COLO829 (cell line): ENCODE data around the gene RETREG1.
"Not testable (repeated sequence)": the region's sequence is repeated elsewhere in the genome, so short reads cannot be mapped to it uniquely, and the experiment has no call there.

ENCODE experiments used
- DNase-seq: peaks from one replicate; pipeline ENCODE4 v3.0.0; 2012; ENCODE audit warnings: low spot score

The RETREG1 gene

DNA sequence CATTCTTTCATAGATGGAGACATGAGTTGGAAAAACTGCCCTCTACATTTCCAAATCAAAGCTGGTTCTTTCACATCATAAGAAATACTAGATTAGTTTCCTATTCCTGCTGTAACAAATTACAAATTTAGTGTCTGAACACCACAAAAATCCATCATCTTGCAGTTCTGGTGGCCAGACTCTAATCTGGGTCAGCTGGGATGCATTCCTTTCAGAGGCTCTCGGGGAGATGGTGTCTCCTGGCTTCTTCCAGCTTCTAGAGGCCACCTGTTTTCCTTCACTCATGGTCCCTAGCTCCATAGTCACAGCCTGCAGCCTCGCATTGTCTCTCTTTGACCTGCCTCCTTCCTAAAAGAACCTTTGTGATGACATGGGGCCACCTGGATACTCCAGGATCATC, 65.2 kb downstream of the RETREG1 start:
- no peak for DNase-seq

DNA sequence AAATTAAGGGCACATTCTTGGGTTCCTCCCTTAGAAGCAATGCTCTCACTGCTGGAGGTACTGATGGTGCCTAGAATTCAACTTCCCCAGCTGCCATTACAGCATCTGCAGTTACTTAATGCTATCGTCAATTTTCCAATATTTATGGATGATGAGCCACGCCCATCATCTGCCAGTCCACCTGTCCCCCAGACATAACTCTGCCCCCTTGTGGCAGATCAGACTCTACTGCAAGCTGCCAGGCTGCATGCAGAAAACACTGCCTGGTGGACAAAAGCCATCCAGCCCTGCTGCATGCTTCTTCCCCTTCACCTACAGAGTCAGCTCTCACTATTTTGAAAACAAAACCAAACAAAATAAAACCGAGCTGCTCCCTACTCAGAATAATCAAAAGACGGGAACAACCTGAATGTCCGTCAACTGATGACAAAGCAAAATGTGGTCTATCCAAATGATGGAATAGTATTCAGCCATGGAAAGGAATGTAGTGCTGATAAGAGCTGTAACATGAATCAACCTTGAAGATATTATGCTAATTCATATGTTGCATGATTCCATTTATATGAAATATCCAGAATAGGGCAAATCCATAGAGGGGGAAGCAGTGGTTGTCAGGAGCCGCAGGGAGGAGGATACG, 66.4 kb downstream of the RETREG1 start:
- peak; percentile 50 for DNase-seq

DNA sequence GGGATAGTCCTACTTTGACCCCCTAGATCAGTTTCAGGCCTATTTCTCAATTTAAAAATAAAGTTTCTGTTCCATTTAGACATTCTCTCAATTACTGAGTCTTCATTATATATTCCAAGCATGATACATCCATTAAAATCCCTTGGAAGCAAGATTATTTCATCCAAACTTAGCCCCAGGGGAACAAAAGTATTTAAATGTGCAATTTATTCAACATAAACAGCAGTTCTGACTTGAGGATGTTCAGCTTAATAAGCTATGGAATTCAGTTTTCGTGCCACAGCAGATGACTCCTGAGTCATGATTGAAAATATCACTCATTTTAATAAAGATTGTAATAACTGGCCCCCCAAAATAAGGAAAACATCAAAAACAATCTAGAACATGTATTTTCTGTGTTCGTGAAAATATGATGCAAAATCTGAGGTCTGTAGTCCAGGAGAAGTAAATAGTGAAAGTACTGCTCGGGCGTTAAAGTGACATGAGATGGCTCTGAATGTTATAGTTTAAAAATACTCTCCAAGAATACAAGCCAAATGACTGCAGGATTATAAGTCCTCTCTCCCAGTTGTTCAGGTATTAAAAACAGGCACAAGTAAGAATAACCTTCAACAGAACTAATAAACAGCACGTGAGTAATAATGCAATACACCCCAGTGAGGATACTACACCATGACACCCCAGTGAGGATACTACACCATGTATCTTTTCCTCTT, 67.1 kb downstream of the RETREG1 start:
- no peak for DNase-seq

DNA sequence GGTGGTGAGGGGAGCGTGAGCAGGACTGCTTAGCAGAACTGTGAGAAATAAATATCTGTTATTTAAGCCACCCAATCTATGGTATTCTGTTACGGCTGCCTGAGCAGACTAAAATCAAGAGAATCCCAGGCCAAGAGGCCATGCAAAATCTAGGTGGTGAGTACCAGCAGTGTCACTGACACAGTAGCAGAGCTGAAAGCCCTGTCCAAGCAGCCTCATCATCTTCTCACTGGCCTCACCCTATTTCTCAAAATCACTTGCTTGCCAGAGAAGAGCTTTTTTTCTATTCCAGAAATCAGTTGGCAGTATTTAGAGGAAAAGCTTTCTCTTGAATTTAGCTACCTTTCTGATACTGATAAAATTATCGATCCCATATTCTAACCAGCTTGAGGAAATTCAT, 68.0 kb downstream of the RETREG1 start:
- DNase-seq = no peak

DNA sequence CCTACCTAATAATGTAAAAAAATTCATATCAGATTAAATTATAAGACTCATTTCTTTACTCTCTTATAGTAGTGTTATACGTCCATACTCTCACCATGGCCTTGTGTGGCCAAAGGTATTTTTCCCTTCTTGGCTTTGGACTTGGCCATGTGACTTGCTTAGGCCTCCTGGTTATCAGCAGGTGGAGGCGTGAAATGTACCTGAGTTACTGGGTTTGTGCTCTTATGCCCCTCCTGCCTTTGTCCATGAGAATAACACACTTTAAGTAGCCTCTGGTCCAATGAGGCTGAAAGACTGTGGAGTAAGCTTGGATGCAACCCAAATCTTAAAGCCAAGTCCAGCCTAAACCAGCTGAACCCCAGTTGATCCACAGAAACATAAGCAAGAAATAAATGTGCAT, 68.7 kb downstream of the RETREG1 start:
- no peak for DNase-seq

DNA sequence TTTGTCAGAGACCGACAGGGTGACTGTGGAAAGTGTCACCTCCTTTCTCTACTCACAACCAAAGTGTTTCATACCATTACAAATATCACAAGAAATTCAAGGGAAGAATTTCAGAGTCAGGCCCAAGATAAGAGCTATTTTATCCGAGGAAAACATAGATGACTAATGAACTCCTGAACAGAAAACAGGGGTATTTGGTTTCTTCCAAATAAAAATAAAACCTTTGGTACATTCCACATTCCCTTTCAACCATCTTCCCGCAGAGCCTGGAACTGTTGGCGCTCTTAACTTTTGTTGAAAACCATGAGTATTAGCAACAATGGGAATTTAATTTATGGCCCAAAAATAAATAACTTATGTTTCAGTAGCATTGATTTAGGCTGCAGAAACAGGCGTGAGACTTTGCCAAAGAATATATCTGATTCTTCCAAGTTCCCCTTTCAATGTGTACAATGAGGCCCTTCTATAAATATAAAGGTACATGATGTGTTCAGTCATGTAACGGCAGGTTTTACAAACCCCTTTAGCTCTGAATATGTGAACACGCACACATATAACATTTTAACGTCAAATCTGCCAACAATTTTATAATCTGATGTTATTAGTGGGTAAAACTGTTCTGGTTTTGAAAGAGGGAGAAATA, 69.5 kb downstream of the RETREG1 start:
- no peak for DNase-seq

DNA sequence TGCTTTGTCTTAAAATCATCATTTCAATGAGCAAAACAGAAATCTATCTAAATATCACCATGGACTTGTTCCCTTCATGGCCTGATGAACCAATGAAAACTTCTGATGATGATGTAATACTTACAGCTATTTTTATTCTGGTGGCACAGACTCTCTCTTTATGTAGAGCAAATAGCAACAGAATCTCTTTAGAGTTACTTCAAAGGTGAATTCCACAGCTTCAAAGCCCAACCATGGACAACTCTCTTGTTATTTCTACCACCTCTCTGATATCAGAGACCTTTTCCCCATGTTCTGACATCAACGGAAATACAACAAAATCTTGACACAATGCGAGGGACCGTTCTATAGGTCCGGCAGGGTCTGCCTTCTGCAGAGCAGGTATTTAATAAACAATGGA, 70.1 kb downstream of the RETREG1 start:
- no peak for DNase-seq

DNA sequence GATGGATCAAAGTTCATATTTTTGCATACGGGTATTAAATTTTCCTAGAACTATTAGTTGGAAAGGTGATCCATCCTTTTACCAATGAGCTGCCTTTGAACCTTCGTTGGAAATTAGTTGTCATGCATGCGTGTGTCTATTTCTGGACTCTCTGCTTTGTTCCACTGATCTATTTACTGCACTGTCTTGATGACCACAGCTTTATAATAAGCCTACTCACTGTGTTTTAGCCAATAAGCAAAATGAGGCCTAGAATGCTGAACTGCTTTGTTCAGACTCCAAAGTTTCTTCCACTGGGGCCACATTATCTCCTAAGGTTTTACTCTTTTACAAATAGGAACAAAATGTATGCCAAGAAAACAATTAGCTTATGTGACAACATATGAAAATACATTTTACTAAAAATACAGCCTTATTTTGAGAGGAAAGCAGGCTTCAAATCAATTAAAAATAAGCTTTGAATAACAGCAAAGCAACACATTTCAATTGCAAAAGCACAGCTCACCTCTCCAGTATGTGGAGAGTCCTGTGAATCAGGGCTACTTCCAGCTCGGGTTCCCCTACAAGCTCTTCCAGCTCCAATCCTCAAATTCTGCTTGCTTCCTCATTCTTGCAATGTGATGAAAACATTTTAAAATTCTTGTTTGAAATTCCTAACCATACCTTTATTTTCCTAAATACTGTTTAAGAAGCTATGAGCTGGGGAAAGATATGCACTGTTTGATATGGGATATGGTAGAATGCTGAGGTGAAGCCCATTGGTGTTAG, 72.0 kb downstream of the RETREG1 start:
- DNase-seq = no peak

DNA sequence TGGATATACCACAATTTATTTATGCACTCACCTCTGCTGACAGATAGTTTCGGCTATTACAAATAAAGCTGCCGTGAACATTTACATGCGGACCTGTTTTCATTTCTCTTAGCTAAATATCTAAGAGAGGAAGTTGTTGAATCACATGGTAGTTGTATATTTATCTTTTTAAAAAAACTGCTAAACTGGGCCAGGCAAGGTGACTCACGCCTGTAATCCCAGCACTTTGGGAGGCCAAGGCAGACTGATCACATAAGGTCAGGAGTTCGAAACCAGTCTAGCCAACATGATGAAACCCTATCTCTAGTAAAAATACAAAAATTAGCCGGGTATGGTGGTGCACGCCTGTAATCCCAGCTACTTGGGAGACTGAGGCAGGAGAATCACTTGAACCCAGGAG, 73.6 kb downstream of the RETREG1 start:
- not testable (repeated sequence) for DNase-seq

DNA sequence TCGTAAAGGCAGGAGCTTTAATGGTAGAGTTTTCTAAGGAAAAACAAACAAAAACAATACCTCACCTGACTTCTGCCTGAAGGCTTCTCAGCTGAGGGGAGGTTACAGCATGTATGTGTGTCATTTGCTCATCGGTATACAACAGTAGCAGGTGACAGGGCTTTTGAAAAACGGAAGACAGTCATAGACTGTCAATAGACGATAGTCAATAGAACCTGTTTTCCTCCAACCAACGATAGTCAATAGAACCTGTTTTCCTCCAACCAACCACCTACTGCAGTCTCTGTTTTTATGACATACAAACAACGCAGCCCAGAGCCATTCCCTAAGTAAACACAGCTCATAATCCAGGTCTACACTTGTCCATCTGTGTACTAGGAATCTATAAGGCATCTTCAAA, 74.6 kb downstream of the RETREG1 start:
- no peak for DNase-seq

DNA sequence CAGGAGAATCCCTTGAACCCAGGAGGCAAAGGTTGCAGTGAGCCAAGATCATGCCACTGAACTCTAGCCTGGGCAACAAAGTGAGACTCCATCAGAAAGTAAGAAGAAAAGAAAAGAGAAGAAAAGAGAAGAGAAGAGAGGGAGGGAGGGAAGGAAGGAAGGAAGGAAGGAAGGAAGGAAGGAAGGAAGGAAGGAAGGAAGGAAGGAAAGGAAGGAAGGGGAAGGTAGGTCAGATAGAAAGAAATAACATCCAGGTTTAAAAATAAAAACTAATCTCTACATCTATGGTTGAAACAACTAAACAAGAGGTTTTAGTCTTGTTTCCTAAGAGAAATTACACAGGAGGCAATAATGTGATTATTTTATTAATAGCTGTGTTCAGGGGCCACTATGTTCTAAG, 75.2 kb downstream of the RETREG1 start:
- DNase-seq = not testable (repeated sequence)

DNA sequence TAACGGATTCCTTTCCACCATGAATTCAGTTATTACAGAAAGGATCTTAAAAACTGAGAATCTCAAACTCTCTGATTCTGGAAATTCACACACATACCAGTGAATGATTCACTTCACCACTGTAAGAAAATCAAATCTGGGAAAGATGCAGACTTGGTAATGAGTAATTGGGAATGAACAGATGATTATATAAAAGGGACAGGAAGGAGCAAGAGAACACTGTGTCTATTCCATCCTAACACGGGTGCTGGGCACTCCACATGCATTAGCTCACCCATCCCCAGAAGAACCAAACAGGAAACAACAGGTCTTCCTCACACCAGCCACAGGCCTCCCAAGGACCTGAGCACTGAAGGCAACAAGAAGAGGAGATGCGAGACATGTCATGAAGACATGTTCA, 76.4 kb downstream of the RETREG1 start:
- no peak for DNase-seq

DNA sequence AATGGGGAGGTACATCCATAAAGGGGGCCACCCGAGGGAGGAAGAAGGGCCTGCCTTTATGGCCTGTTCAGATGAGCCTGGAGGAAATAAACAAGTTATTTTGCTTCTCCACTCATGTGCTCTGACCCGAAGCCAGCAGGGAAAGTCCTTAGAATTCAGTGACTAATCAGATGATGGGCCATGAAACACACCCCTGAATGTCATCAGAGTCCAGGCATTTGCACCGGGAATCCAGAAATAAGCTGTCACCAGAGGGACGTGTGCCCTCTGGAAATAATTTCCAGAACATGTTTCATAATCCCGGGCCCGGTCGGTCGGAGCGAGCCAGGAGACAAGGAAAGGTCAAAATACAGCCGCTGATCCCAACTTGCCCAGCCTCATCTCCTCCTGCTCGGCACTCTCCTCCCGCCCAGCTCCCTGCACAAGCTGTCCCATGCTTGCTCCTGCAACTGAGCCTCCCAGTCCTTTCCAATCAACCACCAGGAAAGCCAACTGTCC, 77.6 kb downstream of the RETREG1 start:
- no peak for DNase-seq

DNA sequence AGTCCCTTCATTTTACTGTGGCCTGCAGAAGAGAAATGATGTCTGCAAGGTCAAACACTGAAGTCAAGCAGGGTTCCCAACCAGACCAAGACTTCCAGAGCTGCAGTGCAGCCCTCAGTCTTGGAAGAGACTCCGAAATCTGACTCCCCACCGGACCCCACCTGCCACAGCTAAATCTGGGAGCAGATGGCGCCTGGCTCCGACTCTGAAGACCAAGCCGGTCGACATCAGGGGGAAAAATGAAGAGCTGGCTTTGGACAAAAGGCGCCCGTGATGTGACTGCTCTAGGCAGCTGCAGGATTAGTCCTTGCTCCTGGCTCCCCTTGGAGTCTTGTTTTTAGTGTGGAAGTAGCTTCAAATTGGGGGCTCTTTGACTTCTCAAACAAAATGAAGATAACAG, 78.8 kb downstream of the RETREG1 start:
- DNase-seq = no peak

DNA sequence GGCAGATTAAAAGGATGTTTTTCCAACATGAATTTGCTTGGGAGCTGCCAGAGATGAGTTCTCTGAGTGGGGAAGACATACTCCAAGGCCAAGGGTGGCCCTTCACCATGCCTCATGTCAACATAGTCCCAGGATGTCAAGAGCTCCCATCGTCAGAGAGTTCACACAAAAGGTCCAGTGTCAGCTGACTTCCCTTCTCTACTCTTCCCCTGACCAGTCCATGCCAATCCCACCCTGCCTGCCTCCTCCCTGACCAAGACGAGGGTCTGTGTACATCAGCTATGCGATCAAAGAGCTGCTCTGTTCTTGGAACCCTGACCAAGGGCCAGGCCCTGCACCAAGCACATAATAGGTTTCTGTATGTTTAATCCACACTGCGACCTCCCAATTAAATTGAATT, 80.0 kb downstream of the RETREG1 start:
- no peak for DNase-seq

DNA sequence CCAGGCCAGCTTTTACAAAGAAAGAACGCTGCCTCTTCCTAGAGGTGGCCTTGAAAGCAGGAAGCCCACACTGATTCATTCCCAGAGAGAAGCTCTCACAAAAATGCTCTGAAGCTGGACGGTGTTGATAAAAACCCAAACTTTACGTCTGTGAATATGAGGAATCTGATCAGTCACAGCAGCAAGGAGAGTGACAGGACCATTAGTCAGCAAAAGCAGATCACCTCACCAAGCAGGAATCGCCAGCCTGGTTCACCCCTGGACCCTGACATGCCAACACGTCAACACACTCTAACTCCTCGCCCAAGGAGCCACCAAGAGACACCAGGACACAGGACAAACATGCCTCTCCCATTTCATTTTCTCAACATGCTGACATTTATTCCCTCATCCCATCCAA, 80.6 kb downstream of the RETREG1 start:
- DNase-seq = no peak

DNA sequence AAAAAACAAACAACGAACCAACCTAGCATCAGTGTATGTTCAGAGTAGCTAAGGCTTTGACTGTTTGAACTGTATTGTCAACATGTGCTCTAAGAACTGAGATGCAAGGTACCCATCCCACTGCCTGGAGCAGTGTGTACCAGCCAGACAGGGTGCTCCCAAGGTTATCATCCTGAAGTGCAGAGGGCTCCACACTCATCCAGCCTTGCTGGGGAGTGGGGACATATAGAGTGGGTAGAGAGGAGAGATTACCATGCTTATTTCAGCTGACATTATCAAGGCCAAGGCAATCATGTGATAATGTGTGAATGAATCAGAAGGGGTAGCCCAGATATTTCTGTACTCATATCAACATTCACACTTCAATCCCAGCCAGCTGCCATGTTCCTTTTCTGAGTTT, 82.5 kb downstream of the RETREG1 start:
- DNase-seq = no peak

DNA sequence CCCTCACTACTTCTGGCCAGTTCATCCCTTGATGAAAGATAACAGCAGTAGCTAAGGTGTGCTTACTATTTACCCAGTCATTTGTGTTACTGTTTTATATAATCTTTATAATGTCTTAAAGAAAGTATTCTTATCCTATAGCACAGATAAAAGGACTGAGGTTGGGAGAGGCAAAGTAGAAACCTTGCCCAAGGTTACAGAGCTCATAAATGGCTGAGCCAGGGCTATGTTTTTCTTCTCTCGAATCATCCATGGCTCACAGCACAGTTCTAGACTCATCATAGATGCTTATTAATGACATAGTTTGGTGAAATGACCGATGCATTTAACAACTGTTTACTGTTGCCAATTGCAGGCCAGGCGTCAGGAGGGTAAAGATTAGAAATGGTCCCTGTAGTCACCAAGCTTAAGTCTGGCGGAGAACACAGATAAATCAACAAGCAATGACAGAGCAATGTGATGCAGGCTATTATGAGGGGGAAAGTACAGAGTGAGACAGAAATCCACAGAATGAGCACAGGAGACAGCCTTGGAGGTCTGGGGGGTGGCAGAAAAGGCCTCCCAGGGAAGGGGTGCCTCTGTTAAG, 85.6 kb downstream of the RETREG1 start:
- DNase-seq = no peak

DNA sequence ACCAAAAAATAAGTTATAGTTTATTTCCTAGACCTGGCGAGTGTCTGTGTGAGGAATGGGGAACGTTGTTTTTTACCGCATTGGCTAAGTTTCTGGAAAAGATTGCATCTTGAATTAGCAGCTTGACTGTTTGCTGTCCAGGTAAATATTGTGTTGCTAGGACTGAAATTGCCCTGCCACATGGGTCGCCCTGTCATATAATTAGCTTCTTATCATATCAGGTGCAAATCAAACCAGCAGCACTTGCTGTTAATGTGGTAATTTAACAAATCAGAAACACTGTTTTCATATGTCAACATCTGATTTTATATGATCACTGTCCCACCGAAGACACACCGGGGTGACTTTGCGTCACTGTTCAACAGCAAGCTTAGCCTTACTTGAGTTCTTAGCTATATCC, 87.5 kb downstream of the RETREG1 start:
- DNase-seq = no peak

DNA sequence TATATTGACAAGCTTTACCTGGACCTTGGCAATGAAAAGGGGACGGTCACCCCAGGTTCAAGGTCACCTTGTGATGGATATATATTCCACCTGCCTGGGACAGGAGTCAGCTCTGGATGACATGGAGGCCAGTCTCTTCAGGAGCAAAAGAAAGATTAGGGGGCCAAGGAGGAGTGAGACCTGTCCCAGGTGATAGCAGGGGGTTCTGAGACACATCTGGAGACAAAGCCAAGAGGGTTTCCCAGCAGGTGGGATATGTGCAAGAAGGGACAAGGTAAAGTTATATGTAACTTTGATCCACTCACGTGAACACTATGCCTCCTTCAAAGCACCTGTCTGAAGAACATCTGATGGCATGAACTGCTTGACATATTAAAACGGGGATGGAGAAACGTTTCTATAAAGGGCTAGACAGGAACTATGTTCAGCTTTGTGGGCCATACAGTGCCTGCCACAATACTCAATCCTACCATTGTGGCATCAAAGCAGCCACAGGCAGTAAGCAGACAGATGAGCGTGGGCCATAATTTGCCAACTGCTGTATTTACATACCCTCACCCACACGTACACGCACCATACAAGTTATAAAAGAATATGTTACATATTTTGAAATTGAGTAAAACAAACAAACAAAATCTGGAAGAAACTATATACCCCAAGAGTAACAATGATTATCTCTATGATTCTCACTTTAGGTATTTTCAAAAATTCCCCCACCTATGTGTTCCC, 88.3 kb downstream of the RETREG1 start:
- DNase-seq = no peak

DNA sequence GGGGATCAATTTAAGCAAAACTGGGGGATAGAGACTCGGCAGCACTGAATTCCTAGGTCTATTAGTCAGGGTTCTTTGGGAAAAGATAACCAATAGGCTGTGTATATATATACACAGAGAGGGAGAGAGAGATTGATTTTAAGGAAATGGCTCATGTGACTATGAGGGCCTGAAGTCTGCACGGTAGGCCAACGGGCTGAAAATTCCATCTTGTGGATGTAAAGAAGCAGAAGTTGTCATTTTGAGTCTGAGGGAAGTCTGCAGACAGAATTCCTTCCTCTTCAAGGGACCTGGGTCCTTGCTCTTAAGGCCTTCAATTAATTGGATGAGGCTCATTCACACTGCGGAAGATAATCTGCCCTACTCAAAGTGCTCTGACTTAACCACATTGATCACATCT, 91.1 kb downstream of the RETREG1 start:
- DNase-seq = no peak

DNA sequence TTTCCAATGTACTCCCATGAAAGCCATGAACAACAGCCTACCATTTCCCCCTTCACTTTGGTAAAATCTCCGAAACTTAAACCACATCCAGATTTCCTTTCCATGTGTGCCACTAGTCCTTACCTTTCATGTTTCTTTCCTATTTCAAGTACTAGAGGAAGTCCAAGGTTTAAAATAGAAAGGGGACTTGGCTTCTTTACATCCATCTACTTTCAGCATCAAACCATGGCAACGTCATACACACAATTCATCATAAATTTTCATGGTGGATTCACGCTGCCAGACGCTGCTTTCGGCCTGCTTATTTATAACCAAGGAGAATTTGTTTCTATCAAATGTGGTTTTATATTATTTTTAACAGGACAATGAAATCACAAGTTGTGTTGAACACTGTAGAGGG, 92.5 kb downstream of the RETREG1 start:
- DNase-seq = no peak
